Psoas muscle (tissue), 8 donors: ENCODE data around the gene ADAR. TPM values are rescaled to one million over a fixed set of nuclear protein-coding genes. Genes with fewer than 3 reads are reported as not detected.

Source experiments
- ATAC-seq, 4 donors: fragments of 200-7000 bp; cut with Tn5 transposase; one replicate each; pipeline ENCODE4 v1.9.1; 2020; ENCODE audit warnings: moderate library complexity in 3 of 4, mild to moderate bottlenecking in 2 of 4
- DNase-seq, 2 donors: peaks; one replicate each; pipeline ENCODE4 v3.0.0-alpha.2; 2020
- H3K27ac ChIP-seq: fragments of 200-600 bp; one replicate; pipeline ENCODE4 v1.8.0; 2022
- H3K27me3 ChIP-seq, 3 donors: fragments of 200-600 bp in 1 of 3; one replicate each; pipeline versions ENCODE4 v1.6.1 to v1.8.0; 2013 to 2022; ENCODE audit warnings: low read length in 2 of 3, mild to moderate bottlenecking in 2 of 3, moderate library complexity in 1 of 3; ENCODE audit not compliant: insufficient read depth in 3 of 3
- H3K36me3 ChIP-seq, 2 donors: fragments of 200-600 bp in 1 of 2; one replicate each; pipeline versions ENCODE4 v1.6.1 to v1.8.0; 2013 to 2022; ENCODE audit warnings: low read depth in 1 of 2, mild to moderate bottlenecking in 1 of 2, moderate library complexity in 1 of 2; ENCODE audit not compliant: insufficient read depth in 1 of 2
- H3K4me1 ChIP-seq: fragments of 200-600 bp; one replicate; pipeline ENCODE4 v1.8.0; 2022
- H3K4me3 ChIP-seq: fragments of 200-600 bp; one replicate; pipeline ENCODE4 v1.8.0; 2022; ENCODE audit warnings: mild to moderate bottlenecking
- H3K9me3 ChIP-seq: fragments of 200-600 bp; one replicate; pipeline ENCODE4 v1.8.0; 2022
- CTCF ChIP-seq: fragments of 200-600 bp; IDR thresholded peaks from one replicate; pipeline ENCODE4 v1.8.0; 2022; ENCODE audit warnings: antibody characterized with exemption
- WGBS, 3 donors: extraction: QIAGEN DNeasy Blood & Tissue Kit; methylation state at CpG; one replicate each; pipeline versions ENCODE4 v1.1.6 to v1.1.7; 2013; 5-methylcytosine and 5-hydroxymethylcytosine counted together
- intact Hi-C, 2 donors: fragments of 100-400 bp; cut with DNase I; formaldehyde crosslinking; loops; one replicate each; pipeline versions ENCODE4 v1.11.0 to v1.14.2; 2022
- polyA plus RNA-seq, 3 donors: library from polyadenylated mRNA; stranded (reverse); fragments of 200-250 nt; gene quantifications; one replicate each; pipeline ENCODE4 v1.2.3, GENCODE V29; 2013
- total RNA-seq, 4 donors: library from RNA; stranded (reverse); fragmentation: NEBNext Ultra II Directional in 2 of 4; extraction: Animal tissue kit (Norgen Biotek cat#: 25700) in 2 of 4; gene quantifications; one replicate each; pipeline versions ENCODE4 v1.2.1 to v1.2.4, GENCODE V29; 2021 to 2023
- donor health status: healthy with polysubstance abuse.
- donor health status: DM: no; HTN: no; CAD: no; lungs with moderate emphysema.
- donor health status: Bipolar disorder and iron deficiency.
- donor health status: healthy.
- donor health status: DM: yes; HTN: yes; CAD: no.
- donor health status: DM: no; HTN: no; CAD: no.
- donor health status: DM: no; HTN: no; CAD: no.
- donor health status: DM: yes; HTN: yes; CAD: no.

Gene ADAR
- total and polyA plus RNA-seq, 7 donors: 8.8 to 34.8 (median 21.1) TPM

DNA sequence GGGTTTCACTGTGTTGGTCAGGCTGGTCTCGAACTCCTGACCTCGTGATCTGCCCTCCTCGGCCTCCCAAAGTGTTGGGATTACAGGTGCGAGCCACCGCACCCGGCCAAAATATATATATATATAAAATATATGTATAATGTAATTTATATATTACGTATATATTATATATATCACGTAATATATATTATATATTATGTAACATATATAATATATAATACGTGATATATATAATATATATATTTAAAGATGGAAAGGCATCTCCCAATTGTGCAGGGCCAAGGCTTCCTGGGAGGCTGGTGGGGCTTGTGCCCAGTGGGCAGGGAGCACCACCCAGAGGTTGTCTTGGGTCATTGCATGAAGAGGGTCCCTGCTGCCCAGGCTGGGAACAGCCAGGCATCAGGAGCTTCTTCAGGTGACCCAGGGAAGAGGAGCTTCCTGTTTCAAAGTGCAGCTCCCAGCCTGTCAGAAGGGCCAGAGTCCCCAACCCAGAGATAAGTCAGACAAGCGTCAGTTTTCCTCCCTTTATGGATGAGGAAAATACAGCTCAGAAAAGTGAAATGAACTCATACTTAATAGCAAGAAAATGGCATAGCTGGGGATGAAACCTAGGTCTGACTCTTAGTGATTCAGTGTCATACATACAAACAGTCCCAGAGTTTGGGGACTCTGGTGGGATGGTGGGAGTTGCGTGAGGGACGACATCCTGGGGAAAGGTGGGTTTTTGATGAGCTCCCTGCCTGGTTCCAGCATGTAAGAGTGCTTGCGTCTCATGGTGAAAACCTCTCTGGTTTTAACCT is 61.5 kb downstream of the ADAR start:
- H3K4me3 ChIP-seq: no peak overlapping the region
- H3K27me3 ChIP-seq: peaks cover 0 to 3% (median 0%) of the 10 kb centered on the region in 3 donors
- H3K36me3 ChIP-seq: peaks cover 21 to 36% of the 10 kb centered on the region in 2 donors
- intact Hi-C loops: loop anchor here (1.0 to 10.0 kb wide), 3 partner anchors 67 to 222 kb away; partner anchors contain the start of genes AQP10 (in 1 of the 2) and ATP8B2 (in 1 of the 2)
- peak; percentile 82 for TF ChIP-seq CTCF
- ATAC-seq (peak; percentile 76 to 89 (median 86)), DNase-seq (peak; percentile 44 to 57)
- 79 to 86% (median 83%) methylated on average over 13 of the region's 13 CpGs for whole genome bisulfite sequencing, 3 donors
- no peak overlapping the region for H3K27ac ChIP-seq
- H3K4me1 ChIP-seq: no peaks in the 10 kb centered on the region
- no peaks in the 10 kb centered on the region for H3K9me3 ChIP-seq

DNA sequence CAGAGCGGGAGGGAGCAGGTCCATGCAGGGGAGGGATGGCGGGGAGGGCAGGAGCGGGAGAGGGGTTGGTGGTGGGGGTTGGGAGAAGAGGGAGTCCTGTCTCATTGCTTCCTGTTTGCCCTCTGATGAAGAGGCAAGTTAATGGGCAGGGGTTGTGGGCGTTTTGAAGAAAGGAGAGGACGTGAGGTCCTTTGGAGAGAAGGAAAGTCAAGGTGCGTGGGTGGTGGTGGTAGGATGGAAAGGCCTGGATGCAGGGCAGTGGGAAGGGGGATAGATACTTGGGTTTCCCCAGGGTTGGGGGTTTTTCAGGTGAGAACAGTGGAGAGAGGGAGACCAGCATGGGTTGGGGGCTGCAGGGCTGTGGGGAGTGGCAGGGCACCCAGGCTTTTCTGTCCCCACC is 66.8 kb downstream of the ADAR start:
- no peak for DNase-seq
- no peaks in the 10 kb centered on the region for H3K9me3 ChIP-seq
- TF ChIP-seq CTCF: no peak
- no peak overlapping the region for H3K27ac ChIP-seq
- no peak overlapping the region for H3K4me3 ChIP-seq
- no peak for ATAC-seq
- no peaks in the 10 kb centered on the region for H3K4me1 ChIP-seq
- intact Hi-C loops: loop anchor here in 1 of 2 donors (10.0 kb wide), 1 partner anchor 216 kb away; the partner anchor contains the start of genes AQP10 and ATP8B2
- 52 to 56% (median 55%) methylated on average over 6 of the region's 6 CpGs for WGBS, 3 donors
- peaks cover 0 to 3% (median 0%) of the 10 kb centered on the region in 3 donors for H3K27me3 ChIP-seq
- H3K36me3 ChIP-seq: no peaks in the 10 kb centered on the region

DNA sequence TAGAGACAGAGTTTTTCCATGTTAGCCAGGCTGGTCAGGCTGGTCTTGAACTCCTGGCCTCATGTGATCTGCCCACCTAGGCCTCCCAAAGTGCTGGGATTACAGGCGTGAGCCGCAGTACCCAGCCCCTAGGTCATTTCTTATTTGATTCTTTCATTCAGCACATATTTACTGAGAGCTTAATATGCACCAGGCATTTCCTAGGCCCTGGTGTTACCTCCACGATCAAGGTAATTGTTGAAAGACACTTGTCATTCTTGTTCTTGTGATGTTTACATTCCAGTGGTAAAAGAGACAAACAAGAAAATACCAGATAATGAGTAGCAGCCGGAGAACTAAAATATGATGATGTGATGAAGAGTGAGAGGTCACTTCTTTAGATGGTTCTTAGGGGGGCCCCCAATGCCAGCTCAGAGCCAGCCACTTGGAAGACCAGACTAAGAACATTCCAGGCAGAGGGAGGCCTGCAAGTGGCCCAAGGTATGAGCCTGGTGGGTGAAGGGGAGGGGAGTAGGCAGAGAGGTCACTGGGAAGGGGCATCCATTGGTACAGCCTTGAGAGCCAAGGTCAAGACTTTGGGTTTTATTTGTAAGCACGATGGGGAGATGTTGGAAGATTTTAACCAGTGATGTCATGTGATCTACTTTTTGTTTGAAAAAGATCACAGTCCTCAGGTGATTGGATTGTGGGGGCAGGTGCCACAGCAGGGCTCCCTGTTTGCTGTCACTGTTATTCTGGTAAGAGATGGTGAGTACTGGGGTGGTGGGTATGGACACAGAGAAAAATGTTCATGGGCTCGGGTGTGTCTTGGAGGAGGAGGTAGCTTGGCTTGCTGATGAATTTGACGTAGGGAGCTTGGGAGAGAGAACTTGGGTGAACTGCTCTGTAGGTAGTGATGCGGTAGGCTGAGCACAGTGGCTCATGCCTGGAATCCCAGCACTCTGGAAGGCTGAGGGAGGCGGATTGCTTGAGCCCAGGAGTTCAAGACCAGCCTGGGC is 68.2 kb downstream of the ADAR start:
- H3K27ac ChIP-seq: no peak overlapping the region
- DNase-seq: no peak
- no peaks in the 10 kb centered on the region for H3K9me3 ChIP-seq
- intact Hi-C loops: loop anchor here in 1 of 2 donors (10.0 kb wide), 1 partner anchor 215 kb away; the partner anchor contains the start of genes AQP10 and ATP8B2
- H3K4me3 ChIP-seq: no peak overlapping the region
- ATAC-seq: no peak
- peaks cover 0 to 3% (median 0%) of the 10 kb centered on the region in 3 donors for H3K27me3 ChIP-seq
- no peak for TF ChIP-seq CTCF
- 84 to 89% (median 85%) methylated on average over 9 of the region's 9 CpGs for WGBS, 3 donors
- no peaks in the 10 kb centered on the region for H3K4me1 ChIP-seq
- no peaks in the 10 kb centered on the region for H3K36me3 ChIP-seq

DNA sequence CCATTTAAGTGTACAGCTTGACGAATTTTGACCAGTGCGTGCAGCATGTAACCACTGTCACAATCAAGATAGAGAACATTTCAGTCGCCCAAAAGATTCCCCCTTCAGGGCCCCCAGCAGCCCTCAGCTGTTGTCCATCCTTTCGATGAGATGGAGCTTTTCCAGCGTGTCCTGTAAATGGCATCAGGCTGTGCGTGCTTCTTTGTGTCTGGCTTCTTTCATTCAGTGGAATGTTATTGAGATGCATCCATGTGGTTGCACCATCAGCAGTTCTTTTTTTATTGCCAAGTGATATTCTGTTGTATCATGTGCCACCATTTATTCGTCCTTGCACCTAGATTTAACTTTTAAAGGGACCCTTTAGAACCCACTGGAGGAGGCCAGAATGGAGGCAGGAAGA is 71.4 kb downstream of the ADAR start:
- no peak for TF ChIP-seq CTCF
- H3K4me3 ChIP-seq: no peak overlapping the region
- WGBS, 3 donors: 46 to 59% (median 50%) methylated on average over 7 of the region's 7 CpGs
- no peaks in the 10 kb centered on the region for H3K4me1 ChIP-seq
- intact Hi-C loops: no loop called here
- H3K27me3 ChIP-seq: no peaks in the 10 kb centered on the region
- no peaks in the 10 kb centered on the region for H3K36me3 ChIP-seq
- DNase-seq (no peak), ATAC-seq (no peak)
- no peaks in the 10 kb centered on the region for H3K9me3 ChIP-seq
- no peak overlapping the region for H3K27ac ChIP-seq
